ENCODE measurements around the gene CES1.
"Not testable (repeated sequence)": the region's sequence is repeated elsewhere in the genome, so short reads cannot be mapped to it uniquely, and the experiment has no call there.

The CES1 gene

GRCh38 chr16:55782091-55782792 lies 50.7 kb downstream of the CES1 start:
- in situ Hi-C loops (cut with HindIII; ENCODE audit: low sequenced_read_pairs); H3K4me3 ChIP-seq (ENCODE audit: low read depth, low read length); DNase-seq (ENCODE audit: low read depth): not testable (repeated sequence)

GRCh38 chr16:55781456-55781855 lies 51.4 kb downstream of the CES1 start:
- in situ Hi-C loops (cut with HindIII; ENCODE audit: low sequenced_read_pairs); DNase-seq (ENCODE audit: low read depth); H3K4me3 ChIP-seq (ENCODE audit: low read depth, low read length): not testable (repeated sequence)

DNA sequence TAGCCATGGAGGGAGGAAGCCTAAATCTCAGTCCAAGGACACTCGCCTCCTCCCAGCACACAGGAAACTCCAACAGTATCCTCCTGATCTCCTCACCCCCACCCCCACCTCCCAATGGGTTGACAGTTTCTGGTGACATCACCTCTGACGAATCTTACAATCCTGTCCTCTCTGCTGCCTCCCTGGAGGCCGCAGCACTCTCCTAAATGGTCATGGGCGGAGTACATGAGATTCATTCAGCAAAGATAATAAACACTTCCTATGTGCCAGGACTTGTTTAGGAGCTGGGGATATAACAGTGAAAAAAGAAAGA lies 52.8 kb downstream of the CES1 start:
- DNase-seq (ENCODE audit: low read depth); in situ Hi-C loops (cut with HindIII; ENCODE audit: low sequenced_read_pairs); H3K4me3 ChIP-seq (ENCODE audit: low read depth, low read length): not testable (repeated sequence)

- DNase-seq (ENCODE audit: low read depth), result no peak
- in situ Hi-C loops (cut with HindIII; ENCODE audit: low sequenced_read_pairs), result no loop called here
- no peak overlapping the region for H3K4me3 ChIP-seq (ENCODE audit: low read depth, low read length)
- TF ChIP-seq, protein P1, sequence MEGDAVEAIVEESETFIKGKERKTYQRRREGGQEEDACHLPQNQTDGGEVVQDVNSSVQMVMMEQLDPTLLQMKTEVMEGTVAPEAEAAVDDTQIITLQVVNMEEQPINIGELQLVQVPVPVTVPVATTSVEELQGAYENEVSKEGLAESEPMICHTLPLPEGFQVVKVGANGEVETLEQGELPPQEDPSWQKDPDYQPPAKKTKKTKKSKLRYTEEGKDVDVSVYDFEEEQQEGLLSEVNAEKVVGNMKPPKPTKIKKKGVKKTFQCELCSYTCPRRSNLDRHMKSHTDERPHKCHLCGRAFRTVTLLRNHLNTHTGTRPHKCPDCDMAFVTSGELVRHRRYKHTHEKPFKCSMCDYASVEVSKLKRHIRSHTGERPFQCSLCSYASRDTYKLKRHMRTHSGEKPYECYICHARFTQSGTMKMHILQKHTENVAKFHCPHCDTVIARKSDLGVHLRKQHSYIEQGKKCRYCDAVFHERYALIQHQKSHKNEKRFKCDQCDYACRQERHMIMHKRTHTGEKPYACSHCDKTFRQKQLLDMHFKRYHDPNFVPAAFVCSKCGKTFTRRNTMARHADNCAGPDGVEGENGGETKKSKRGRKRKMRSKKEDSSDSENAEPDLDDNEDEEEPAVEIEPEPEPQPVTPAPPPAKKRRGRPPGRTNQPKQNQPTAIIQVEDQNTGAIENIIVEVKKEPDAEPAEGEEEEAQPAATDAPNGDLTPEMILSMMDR (IDR thresholded peaks at IDR 0.05; ENCODE audit: low read depth, low read length, missing control alignments), result no peak
These were observed 53.3 kb downstream of the CES1 start for GRCh38 chr16:55779402-55780094.

DNA sequence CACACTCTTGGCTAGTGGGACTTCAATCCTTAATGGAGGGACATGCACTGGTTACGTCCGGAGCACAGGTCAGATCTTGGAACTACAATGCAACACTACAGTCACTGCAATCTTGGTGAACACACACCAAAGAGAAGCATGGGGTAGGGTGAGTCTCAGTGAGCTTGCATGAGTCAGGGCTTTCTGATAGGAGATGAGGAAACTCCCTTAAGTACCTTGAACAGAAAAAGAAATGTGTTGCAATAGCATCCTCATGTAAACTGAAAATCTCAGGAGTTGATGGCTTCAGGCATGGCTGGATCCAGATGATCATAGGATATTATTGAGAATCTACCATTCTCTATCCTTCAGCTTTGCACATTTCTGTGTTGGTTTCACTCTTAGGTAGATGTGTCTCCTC lies 54.1 kb downstream of the CES1 start:
- in situ Hi-C loops (cut with HindIII; ENCODE audit: low sequenced_read_pairs), result no loop called here
- H3K4me3 ChIP-seq (ENCODE audit: low read depth, low read length), result no peak overlapping the region
- TF ChIP-seq, protein P1 (IDR thresholded peaks at IDR 0.05; ENCODE audit: low read depth, low read length, missing control alignments), result no peak
- no peak for DNase-seq (ENCODE audit: low read depth)

- TF ChIP-seq, protein P1 (IDR thresholded peaks at IDR 0.05; ENCODE audit: low read depth, low read length, missing control alignments), result no peak
- DNase-seq (ENCODE audit: low read depth), result no peak
- in situ Hi-C loops (cut with HindIII; ENCODE audit: low sequenced_read_pairs), result no loop called here
- no peak overlapping the region for H3K4me3 ChIP-seq (ENCODE audit: low read depth, low read length)
These were observed 57.0 kb downstream of the CES1 start for GRCh38 chr16:55775857-55776256.

GRCh38 chr16:55773859-55774549 lies 58.9 kb downstream of the CES1 start:
- in situ Hi-C loops (cut with HindIII; ENCODE audit: low sequenced_read_pairs), result no loop called here
- no peak overlapping the region for H3K4me3 ChIP-seq (ENCODE audit: low read depth, low read length)
- DNase-seq (ENCODE audit: low read depth), result no peak
- TF ChIP-seq, protein P1 (IDR thresholded peaks at IDR 0.05; ENCODE audit: low read depth, low read length, missing control alignments), result no peak

DNA sequence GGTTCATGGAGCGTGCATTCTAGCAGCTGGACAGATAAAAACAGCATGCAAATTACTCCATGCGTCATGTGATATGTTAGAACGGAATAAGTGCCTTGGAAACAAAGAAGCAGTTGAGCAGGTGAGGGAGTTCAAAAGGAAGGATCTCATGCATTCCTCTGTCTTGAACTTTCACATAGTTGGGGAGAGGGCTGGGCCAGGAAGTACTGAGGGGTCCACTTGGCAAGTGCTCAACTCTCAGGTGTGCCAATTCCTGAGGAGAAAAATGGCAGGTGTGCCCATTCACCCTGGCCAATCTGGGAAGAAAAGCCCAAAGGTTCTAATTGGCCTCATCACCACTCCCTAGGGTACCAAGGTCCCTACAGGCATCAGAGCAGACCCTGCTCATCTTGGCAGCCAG lies 67.7 kb downstream of the CES1 start:
- no peak for DNase-seq (ENCODE audit: low read depth)
- TF ChIP-seq, protein P1 (IDR thresholded peaks at IDR 0.05; ENCODE audit: low read depth, low read length, missing control alignments), result no peak
- in situ Hi-C loops (cut with HindIII; ENCODE audit: low sequenced_read_pairs), result no loop called here
- H3K4me3 ChIP-seq (ENCODE audit: low read depth, low read length), result no peak overlapping the region

All from astrocyte of the cerebellum (primary cell).